ENCODE data around the gene JHY. TPM values are rescaled to one million over a fixed set of nuclear protein-coding genes. Genes with fewer than 3 reads are reported as not detected.

Gene JHY
- total RNA-seq, 1 experiment from 2014 or later: 0.34 TPM

- POLR2A ChIA-PET: no interaction called here
- intact Hi-C loops (cut with micrococcal nuclease; ENCODE audit: unreplicated experiment): no loop called here
- H3K9me3 ChIP-seq: no peaks in the 10 kb centered on the region
- no TSS peak for BruUV-seq (replicated peaks)
- Mint-ChIP-seq H3K36me3 (ENCODE audit: insufficient read depth, unreplicated experiment) (no peaks in the 10 kb centered on the region), H3K27ac (ENCODE audit: unreplicated experiment) (no peak overlapping the region), H3K27me3 (ENCODE audit: insufficient read depth, unreplicated experiment) (peaks cover 3% of the 10 kb centered on the region), H3K9me3 (ENCODE audit: unreplicated experiment) (no peaks in the 10 kb centered on the region), H3K4me1 (ENCODE audit: low read depth, unreplicated experiment) (peaks cover 13% of the 10 kb centered on the region), H3K4me3 (ENCODE audit: unreplicated experiment) (no peak overlapping the region)
- no peak overlapping the region for H3K4me3 ChIP-seq (ENCODE audit: low read depth, low read length)
- DNase-seq: no peak
- peaks cover 13% of the 10 kb centered on the region for H3K4me1 ChIP-seq
- no peak for TF ChIP-seq CTCF (IDR thresholded peaks at IDR 0.05; ENCODE audit: insufficient read depth in 1 of 2, low read depth in 1 of 2, low read length in 1 of 2, severe bottlenecking in 1 of 2, unreplicated experiment in 1 of 2)
- CTCF ChIA-PET: interaction anchor here (0.5 to 2.6 kb wide), 10 partner anchors 38 to 450 kb away, joined by 3 to 15 read pairs (median 4); partner anchors contain the start of gene UBASH3B
- no peaks in the 10 kb centered on the region; the same call in 1 of the 2 replicates for H3K27me3 ChIP-seq (replicated peaks; ENCODE audit: control insufficient read depth, insufficient read depth, low read length)
- no peaks in the 10 kb centered on the region for H3K36me3 ChIP-seq (ENCODE audit: control insufficient read depth, insufficient read depth, low read length)
Observed at GRCh38 chr11:122852074-122852795, 30.3 kb upstream of the JHY start.

- CTCF ChIA-PET: interaction anchor here (0.5 to 2.6 kb wide), 10 partner anchors 39 to 449 kb away, joined by 3 to 15 read pairs (median 4); partner anchors contain the start of gene UBASH3B
Observed at GRCh38 chr11:122852796-122853160, 29.8 kb upstream of the JHY start.

GRCh38 chr11:122853261-122853660 is 29.3 kb upstream of the JHY start:
- ChIA-PET POLR2A (no interaction called here), CTCF (interaction anchor here (1.0 to 2.6 kb wide), 9 partner anchors 10 to 273 kb away, joined by 3 to 15 read pairs (median 5); partner anchors contain the start of gene UBASH3B)
- peaks cover 13% of the 10 kb centered on the region for H3K4me1 Mint-ChIP-seq (ENCODE audit: low read depth, unreplicated experiment)
- Histone ChIP-seq H3K9me3 (no peaks in the 10 kb centered on the region), H3K4me3 (ENCODE audit: low read depth, low read length) (no peak overlapping the region), H3K4me1 (peaks cover 13% of the 10 kb centered on the region), H3K27me3 (replicated peaks; ENCODE audit: control insufficient read depth, insufficient read depth, low read length) (no peaks in the 10 kb centered on the region; the same call in 1 of the 2 replicates), H3K36me3 (ENCODE audit: control insufficient read depth, insufficient read depth, low read length) (no peaks in the 10 kb centered on the region)
- no peak for DNase-seq
- BruUV-seq (replicated peaks): no TSS peak
- intact Hi-C loops (cut with micrococcal nuclease; ENCODE audit: unreplicated experiment): no loop called here
- peaks cover 3% of the 10 kb centered on the region for H3K27me3 Mint-ChIP-seq (ENCODE audit: insufficient read depth, unreplicated experiment)
- H3K9me3 Mint-ChIP-seq (ENCODE audit: unreplicated experiment): no peaks in the 10 kb centered on the region
- no peak overlapping the region for H3K27ac Mint-ChIP-seq (ENCODE audit: unreplicated experiment)
- no peak for TF ChIP-seq CTCF (IDR thresholded peaks at IDR 0.05; ENCODE audit: insufficient read depth in 1 of 2, low read depth in 1 of 2, low read length in 1 of 2, severe bottlenecking in 1 of 2, unreplicated experiment in 1 of 2)
- no peak overlapping the region for H3K4me3 Mint-ChIP-seq (ENCODE audit: unreplicated experiment)
- H3K36me3 Mint-ChIP-seq (ENCODE audit: insufficient read depth, unreplicated experiment): no peaks in the 10 kb centered on the region

More at GRCh38 chr11:122852796-122853160, 29.8 kb upstream of the JHY start:
- H3K36me3 Mint-ChIP-seq (ENCODE audit: insufficient read depth, unreplicated experiment): no peaks in the 10 kb centered on the region
- no peak for TF ChIP-seq CTCF (IDR thresholded peaks at IDR 0.05; ENCODE audit: insufficient read depth in 1 of 2, low read depth in 1 of 2, low read length in 1 of 2, severe bottlenecking in 1 of 2, unreplicated experiment in 1 of 2)
- H3K36me3 ChIP-seq (ENCODE audit: control insufficient read depth, insufficient read depth, low read length): no peaks in the 10 kb centered on the region
- no peak for DNase-seq
- no peak overlapping the region for H3K27ac Mint-ChIP-seq (ENCODE audit: unreplicated experiment)
- H3K4me3 Mint-ChIP-seq (ENCODE audit: unreplicated experiment): no peak overlapping the region
- peaks cover 13% of the 10 kb centered on the region for H3K4me1 ChIP-seq
- BruUV-seq (replicated peaks): no TSS peak
- peaks cover 3% of the 10 kb centered on the region for H3K27me3 Mint-ChIP-seq (ENCODE audit: insufficient read depth, unreplicated experiment)
- intact Hi-C loops (cut with micrococcal nuclease; ENCODE audit: unreplicated experiment): no loop called here
- no peaks in the 10 kb centered on the region for H3K9me3 Mint-ChIP-seq (ENCODE audit: unreplicated experiment)
- H3K27me3 ChIP-seq (replicated peaks; ENCODE audit: control insufficient read depth, insufficient read depth, low read length): no peaks in the 10 kb centered on the region; the same call in 1 of the 2 replicates
- POLR2A ChIA-PET: no interaction called here
- H3K4me3 ChIP-seq (ENCODE audit: low read depth, low read length): no peak overlapping the region
- no peaks in the 10 kb centered on the region for H3K9me3 ChIP-seq
- H3K4me1 Mint-ChIP-seq (ENCODE audit: low read depth, unreplicated experiment): peaks cover 13% of the 10 kb centered on the region

Data from Caco-2 (cell line).